Astrocyte (in vitro differentiated cells and primary cell): ENCODE measurements around the gene CLSTN3. TPM values are rescaled to one million over a fixed set of nuclear protein-coding genes. Genes with fewer than 3 reads are reported as not detected.
A peak's percentile ranks its signal among the peaks of the same experiment; 100 is the strongest.

Experiments used
- DNase-seq: peaks from one replicate; pipeline ENCODE4 v3.0.0-alpha.2; 2010; ENCODE audit warnings: low read depth
- FAIRE-seq: peaks from 2 replicates; lab custom pipeline; 2011; peaks lifted over from hg19 to GRCh38; lab: Jason Lieb, UNC
- H2AFZ ChIP-seq: 2 replicates; pipeline ENCODE4 v1.6.0; 2012; ENCODE audit warnings: low read depth, low read length, inconsistent platforms
- H3K27ac ChIP-seq: 2 replicates; pipeline ENCODE4 v1.5.1; 2011; ENCODE audit warnings: low read depth, low read length, inconsistent platforms
- H3K27me3 ChIP-seq: 2 replicates; pipeline ENCODE4 v1.6.0; 2011; ENCODE audit warnings: low read length, inconsistent platforms; ENCODE audit not compliant: insufficient read depth
- H3K36me3 ChIP-seq: 2 replicates; pipeline ENCODE4 v1.5.1; 2011; ENCODE audit warnings: low read length, inconsistent platforms; ENCODE audit not compliant: insufficient read depth
- H3K4me1 ChIP-seq: 2 replicates; pipeline ENCODE4 v1.5.1; 2011; ENCODE audit warnings: low read length, inconsistent platforms; ENCODE audit not compliant: insufficient read depth
- H3K4me2 ChIP-seq: 2 replicates; pipeline ENCODE4 v1.6.0; 2012; ENCODE audit warnings: low read length, inconsistent platforms
- H3K4me3 ChIP-seq: 2 replicates; pipeline ENCODE4 v1.5.1; 2011; ENCODE audit warnings: low read depth, mild to moderate bottlenecking, low read length, inconsistent platforms; ENCODE audit not compliant: insufficient read depth
- H3K79me2 ChIP-seq: 2 replicates; pipeline ENCODE4 v1.6.0; 2012; ENCODE audit warnings: mild to moderate bottlenecking, low read length, inconsistent platforms; ENCODE audit not compliant: insufficient read depth
- H3K9ac ChIP-seq: 2 replicates; pipeline ENCODE4 v1.6.0; 2012; ENCODE audit warnings: mild to moderate bottlenecking, low read length, inconsistent platforms
- H3K9me3 ChIP-seq: 2 replicates; pipeline ENCODE4 v1.5.1; 2012; ENCODE audit warnings: low read depth, mild to moderate bottlenecking, low read length, inconsistent platforms; ENCODE audit not compliant: insufficient read depth
- H4K20me1 ChIP-seq: 2 replicates; pipeline ENCODE4 v1.6.0; 2012; ENCODE audit warnings: low read length, inconsistent platforms; ENCODE audit not compliant: insufficient read depth
- H3K27ac Mint-ChIP-seq: one replicate; pipeline ENCODE4 v1.8.0; 2021; ENCODE audit warnings: mild to moderate bottlenecking, mixed read lengths; ENCODE audit not compliant: unreplicated experiment
- H3K27me3 Mint-ChIP-seq: one replicate; pipeline ENCODE4 v1.8.0; 2021; ENCODE audit warnings: low read depth, mixed read lengths; ENCODE audit not compliant: unreplicated experiment
- H3K36me3 Mint-ChIP-seq: one replicate; pipeline ENCODE4 v1.8.0; 2021; ENCODE audit warnings: low read depth, mixed read lengths; ENCODE audit not compliant: unreplicated experiment
- H3K4me1 Mint-ChIP-seq: one replicate; pipeline ENCODE4 v1.8.0; 2021; ENCODE audit warnings: low read depth, mixed read lengths; ENCODE audit not compliant: unreplicated experiment
- H3K4me3 Mint-ChIP-seq: one replicate; pipeline ENCODE4 v1.8.0; 2021; ENCODE audit warnings: mild to moderate bottlenecking, moderate library complexity, mixed read lengths; ENCODE audit not compliant: unreplicated experiment
- H3K9me3 Mint-ChIP-seq: one replicate; pipeline ENCODE4 v1.8.0; 2021; ENCODE audit warnings: mild to moderate bottlenecking, mixed read lengths; ENCODE audit not compliant: unreplicated experiment
- CTCF ChIP-seq: IDR thresholded peaks from 2 replicates; pipeline ENCODE4 v1.5.1; 2011; ENCODE audit warnings: low read depth, mild to moderate bottlenecking, inconsistent platforms, low read length, moderate library complexity; ENCODE audit not compliant: insufficient read depth
- EZH2 ChIP-seq: IDR thresholded peaks from 2 replicates; pipeline ENCODE4 v1.6.1; 2012; ENCODE audit warnings: mild to moderate bottlenecking, low read length, inconsistent platforms; ENCODE audit not compliant: insufficient read depth
- total RNA-seq: library from RNA; stranded (reverse); gene quantifications from 2 replicates; pipeline ENCODE4 v1.2.1, GENCODE V29; 2021

CLSTN3 gene
- total RNA-seq, 1 donor from 2014 or later = 29.6 TPM

DNA sequence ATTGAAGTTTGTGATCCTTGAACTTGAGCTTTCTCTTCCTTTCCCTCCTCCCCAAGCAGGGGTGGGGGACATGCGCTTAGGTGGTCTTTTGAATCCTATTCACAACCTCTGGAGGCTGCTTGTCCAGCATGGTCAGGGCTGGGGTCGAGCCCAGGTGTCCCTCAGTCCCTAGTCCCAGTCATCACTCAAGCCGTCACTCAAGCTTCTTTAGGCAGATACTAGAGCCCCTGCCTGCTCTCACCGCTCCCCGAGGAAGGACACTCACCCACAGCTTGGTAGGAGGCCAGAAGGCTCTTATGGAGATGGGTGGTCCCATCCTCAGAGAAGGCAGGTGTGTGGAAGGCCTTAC lies 20.6 kb upstream of the CLSTN3 start:
- peaks cover 4% of the 10 kb centered on the region for H3K9me3 Mint-ChIP-seq
- peaks cover 7% of the 10 kb centered on the region for H3K36me3 Mint-ChIP-seq
- no peak for DNase-seq
- H3K36me3 ChIP-seq = no peaks in the 10 kb centered on the region
- H3K27me3 Mint-ChIP-seq = peaks cover 13% of the 10 kb centered on the region
- H3K27ac Mint-ChIP-seq = peak overlapping the region; percentile 90
- no peak overlapping the region for H3K27ac ChIP-seq
- peaks cover 7% of the 10 kb centered on the region for H4K20me1 ChIP-seq
- peaks cover 2% of the 10 kb centered on the region for H3K4me1 Mint-ChIP-seq
- H3K4me1 ChIP-seq = peaks cover 10% of the 10 kb centered on the region
- peak overlapping the region; percentile 69 for H3K4me3 ChIP-seq
- peaks cover 7% of the 10 kb centered on the region for H3K79me2 ChIP-seq
- peak overlapping the region; percentile 82 for H3K4me3 Mint-ChIP-seq
- TF ChIP-seq CTCF (no peak), EZH2 (no peak)
- H3K9ac ChIP-seq = peak overlapping the region; percentile 92
- H3K4me2 ChIP-seq = peak overlapping the region; percentile 96
- no peaks in the 10 kb centered on the region for H3K27me3 ChIP-seq
- H3K9me3 ChIP-seq = no peaks in the 10 kb centered on the region
- no peak for FAIRE-seq
- H2AFZ ChIP-seq = no peak overlapping the region

GRCh38 chr12:7110661-7111060 lies 19.5 kb upstream of the CLSTN3 start:
- peaks cover 20% of the 10 kb centered on the region for H3K27me3 Mint-ChIP-seq
- no peak overlapping the region for H3K27ac Mint-ChIP-seq
- DNase-seq = no peak
- H3K4me1 Mint-ChIP-seq = peaks cover 2% of the 10 kb centered on the region
- H3K36me3 Mint-ChIP-seq = peaks cover 9% of the 10 kb centered on the region
- Histone ChIP-seq H3K27ac (no peak overlapping the region), H3K4me2 (no peak overlapping the region), H2AFZ (no peak overlapping the region), H3K4me1 (peaks cover 10% of the 10 kb centered on the region), H3K79me2 (peaks cover 7% of the 10 kb centered on the region), H3K9ac (no peak overlapping the region), H3K27me3 (no peaks in the 10 kb centered on the region), H3K36me3 (no peaks in the 10 kb centered on the region), H3K9me3 (no peaks in the 10 kb centered on the region), H3K4me3 (no peak overlapping the region), H4K20me1 (peaks cover 7% of the 10 kb centered on the region)
- H3K9me3 Mint-ChIP-seq = peaks cover 4% of the 10 kb centered on the region
- H3K4me3 Mint-ChIP-seq = no peak overlapping the region
- FAIRE-seq = no peak
- no peak for TF ChIP-seq EZH2
- no peak for TF ChIP-seq CTCF

- Mint-ChIP-seq H3K27ac (no peak overlapping the region), H3K36me3 (peaks cover 8% of the 10 kb centered on the region), H3K4me3 (no peak overlapping the region), H3K4me1 (peaks cover 2% of the 10 kb centered on the region), H3K9me3 (no peaks in the 10 kb centered on the region), H3K27me3 (peaks cover 23% of the 10 kb centered on the region)
- H3K27me3 ChIP-seq = no peaks in the 10 kb centered on the region
- peaks cover 3% of the 10 kb centered on the region for H3K79me2 ChIP-seq
- no peaks in the 10 kb centered on the region for H3K36me3 ChIP-seq
- H3K4me2 ChIP-seq = no peak overlapping the region
- no peak overlapping the region for H3K4me3 ChIP-seq
- H3K9ac ChIP-seq = no peak overlapping the region
- DNase-seq = no peak
- H2AFZ ChIP-seq = no peak overlapping the region
- peaks cover 10% of the 10 kb centered on the region for H3K4me1 ChIP-seq
- H3K9me3 ChIP-seq = no peaks in the 10 kb centered on the region
- TF ChIP-seq EZH2 = no peak
- no peak for TF ChIP-seq CTCF
- FAIRE-seq = no peak
- H4K20me1 ChIP-seq = peaks cover 7% of the 10 kb centered on the region
- no peak overlapping the region for H3K27ac ChIP-seq
Observed at GRCh38 chr12:7112041-7112440, 18.1 kb upstream of the CLSTN3 start.
